Erythroblast (primary cell): ENCODE measurements around the gene CRYBG2.

ENCODE experiments used
- GATA1 ChIP-seq: IDR thresholded peaks from 2 replicates; pipeline ENCODE4 v1.6.1; 2011; ENCODE audit warnings: low read depth, mild to moderate bottlenecking, control low read depth, low read length, moderate library complexity
- POLR2A ChIP-seq: IDR thresholded peaks from 2 replicates; pipeline ENCODE4 v1.6.1; 2011; ENCODE audit warnings: mild to moderate bottlenecking, low read length

GRCh38 chr1:26283279-26283853, 70.6 kb downstream of the CRYBG2 start:
- no peak for TF ChIP-seq POLR2A
- TF ChIP-seq GATA1, result no peak
